ENCODE results near the gene SNAP47.

The SNAP47 gene

DNA sequence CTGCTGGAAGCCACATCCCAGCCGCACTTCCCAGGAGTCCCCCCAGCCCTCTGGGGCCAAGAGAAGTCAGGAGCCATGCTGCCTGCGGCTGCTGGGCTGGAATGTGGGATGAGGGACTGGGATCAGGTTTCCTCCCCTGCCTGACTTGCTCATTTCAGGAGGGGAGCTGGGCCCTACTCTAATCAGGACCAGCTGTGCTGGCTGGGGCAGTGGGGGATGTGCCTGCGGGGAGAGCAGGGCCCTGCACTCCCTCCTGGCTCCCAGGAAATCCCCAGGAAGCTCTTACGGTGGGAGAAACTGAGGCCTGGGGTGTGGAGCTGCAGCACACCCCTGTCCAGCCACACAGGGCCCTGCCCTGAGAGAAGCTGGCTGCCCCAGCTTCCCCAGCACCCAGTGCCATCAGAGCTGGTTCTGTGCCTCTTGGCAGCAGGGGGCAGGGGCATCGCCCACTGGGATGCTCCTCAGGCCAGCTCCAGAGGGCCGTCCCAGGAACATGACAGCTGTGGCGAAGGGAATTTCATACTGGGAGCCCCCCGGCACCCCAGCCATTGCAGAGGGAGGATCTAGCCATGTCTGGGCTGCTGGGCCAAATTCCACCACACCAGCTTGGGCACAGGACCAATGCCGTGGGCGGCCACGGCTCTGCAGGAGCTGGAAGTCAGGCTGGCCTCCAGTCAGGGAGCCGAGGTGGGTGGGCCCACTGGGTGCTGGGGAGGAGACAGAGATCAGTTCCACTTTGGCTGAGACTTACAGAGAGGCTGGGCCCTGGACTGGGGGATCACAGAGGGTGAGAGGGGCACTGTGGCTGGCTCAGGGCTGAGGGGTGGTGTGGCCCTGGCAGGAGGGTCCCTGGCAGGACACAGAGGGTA lies 58.9 kb downstream of the SNAP47 start:
- peak; percentile 90 for ATAC-seq
- TF ChIP-seq ZNF70 (CRISPR knock-in tag; IDR thresholded peaks at IDR 0.05) (no peak), SNAI2 (CRISPR knock-in tag; IDR thresholded peaks at IDR 0.05) (no peak), TCF4 (CRISPR knock-in tag; IDR thresholded peaks at IDR 0.05; ENCODE audit: borderline replicate concordance) (peak; percentile 85)
- TF ChIP-seq, protein P1, sequence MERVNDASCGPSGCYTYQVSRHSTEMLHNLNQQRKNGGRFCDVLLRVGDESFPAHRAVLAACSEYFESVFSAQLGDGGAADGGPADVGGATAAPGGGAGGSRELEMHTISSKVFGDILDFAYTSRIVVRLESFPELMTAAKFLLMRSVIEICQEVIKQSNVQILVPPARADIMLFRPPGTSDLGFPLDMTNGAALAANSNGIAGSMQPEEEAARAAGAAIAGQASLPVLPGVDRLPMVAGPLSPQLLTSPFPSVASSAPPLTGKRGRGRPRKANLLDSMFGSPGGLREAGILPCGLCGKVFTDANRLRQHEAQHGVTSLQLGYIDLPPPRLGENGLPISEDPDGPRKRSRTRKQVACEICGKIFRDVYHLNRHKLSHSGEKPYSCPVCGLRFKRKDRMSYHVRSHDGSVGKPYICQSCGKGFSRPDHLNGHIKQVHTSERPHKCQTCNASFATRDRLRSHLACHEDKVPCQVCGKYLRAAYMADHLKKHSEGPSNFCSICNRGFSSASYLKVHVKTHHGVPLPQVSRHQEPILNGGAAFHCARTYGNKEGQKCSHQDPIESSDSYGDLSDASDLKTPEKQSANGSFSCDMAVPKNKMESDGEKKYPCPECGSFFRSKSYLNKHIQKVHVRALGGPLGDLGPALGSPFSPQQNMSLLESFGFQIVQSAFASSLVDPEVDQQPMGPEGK (CRISPR knock-in tag; IDR thresholded peaks at IDR 0.05; ENCODE audit: borderline replicate concordance): no peak

GRCh38 chr1:227794817-227795192 lies 59.6 kb downstream of the SNAP47 start:
- peak; percentile 8; the same call in 2 of the 3 replicates for ATAC-seq
- TF ChIP-seq PPARA (CRISPR knock-in tag; IDR thresholded peaks at IDR 0.05; ENCODE audit: borderline replicate concordance): no peak
- TF ChIP-seq, protein P2, sequence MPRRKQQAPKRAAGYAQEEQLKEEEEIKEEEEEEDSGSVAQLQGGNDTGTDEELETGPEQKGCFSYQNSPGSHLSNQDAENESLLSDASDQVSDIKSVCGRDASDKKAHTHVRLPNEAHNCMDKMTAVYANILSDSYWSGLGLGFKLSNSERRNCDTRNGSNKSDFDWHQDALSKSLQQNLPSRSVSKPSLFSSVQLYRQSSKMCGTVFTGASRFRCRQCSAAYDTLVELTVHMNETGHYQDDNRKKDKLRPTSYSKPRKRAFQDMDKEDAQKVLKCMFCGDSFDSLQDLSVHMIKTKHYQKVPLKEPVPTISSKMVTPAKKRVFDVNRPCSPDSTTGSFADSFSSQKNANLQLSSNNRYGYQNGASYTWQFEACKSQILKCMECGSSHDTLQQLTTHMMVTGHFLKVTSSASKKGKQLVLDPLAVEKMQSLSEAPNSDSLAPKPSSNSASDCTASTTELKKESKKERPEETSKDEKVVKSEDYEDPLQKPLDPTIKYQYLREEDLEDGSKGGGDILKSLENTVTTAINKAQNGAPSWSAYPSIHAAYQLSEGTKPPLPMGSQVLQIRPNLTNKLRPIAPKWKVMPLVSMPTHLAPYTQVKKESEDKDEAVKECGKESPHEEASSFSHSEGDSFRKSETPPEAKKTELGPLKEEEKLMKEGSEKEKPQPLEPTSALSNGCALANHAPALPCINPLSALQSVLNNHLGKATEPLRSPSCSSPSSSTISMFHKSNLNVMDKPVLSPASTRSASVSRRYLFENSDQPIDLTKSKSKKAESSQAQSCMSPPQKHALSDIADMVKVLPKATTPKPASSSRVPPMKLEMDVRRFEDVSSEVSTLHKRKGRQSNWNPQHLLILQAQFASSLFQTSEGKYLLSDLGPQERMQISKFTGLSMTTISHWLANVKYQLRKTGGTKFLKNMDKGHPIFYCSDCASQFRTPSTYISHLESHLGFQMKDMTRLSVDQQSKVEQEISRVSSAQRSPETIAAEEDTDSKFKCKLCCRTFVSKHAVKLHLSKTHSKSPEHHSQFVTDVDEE (CRISPR knock-in tag; IDR thresholded peaks at IDR 0.05): no peak
- TF ChIP-seq ZFP3 (CRISPR knock-in tag; IDR thresholded peaks at IDR 0.05): no peak
- no peak for TF ChIP-seq CSDC2 (CRISPR knock-in tag; IDR thresholded peaks at IDR 0.05)
- no peak for TF ChIP-seq ISL1 (CRISPR knock-in tag; IDR thresholded peaks at IDR 0.05)

- TF ChIP-seq PPARA (CRISPR knock-in tag; IDR thresholded peaks at IDR 0.05; ENCODE audit: borderline replicate concordance) (no peak), CREB5 (CRISPR knock-in tag; IDR thresholded peaks at IDR 0.05; ENCODE audit: low read depth) (no peak), ZFP3 (CRISPR knock-in tag; IDR thresholded peaks at IDR 0.05) (no peak), BACH2 (CRISPR knock-in tag; IDR thresholded peaks at IDR 0.05; ENCODE audit: borderline replicate concordance) (no peak), ZNF8 (CRISPR knock-in tag; IDR thresholded peaks at IDR 0.05) (no peak), CSDC2 (CRISPR knock-in tag; IDR thresholded peaks at IDR 0.05) (no peak), ZNF70 (CRISPR knock-in tag; IDR thresholded peaks at IDR 0.05) (no peak), TOX (CRISPR knock-in tag; IDR thresholded peaks at IDR 0.05; ENCODE audit: borderline replicate concordance) (no peak)
- TF ChIP-seq, protein P2 (CRISPR knock-in tag; IDR thresholded peaks at IDR 0.05): no peak
- TF ChIP-seq, protein P3, sequence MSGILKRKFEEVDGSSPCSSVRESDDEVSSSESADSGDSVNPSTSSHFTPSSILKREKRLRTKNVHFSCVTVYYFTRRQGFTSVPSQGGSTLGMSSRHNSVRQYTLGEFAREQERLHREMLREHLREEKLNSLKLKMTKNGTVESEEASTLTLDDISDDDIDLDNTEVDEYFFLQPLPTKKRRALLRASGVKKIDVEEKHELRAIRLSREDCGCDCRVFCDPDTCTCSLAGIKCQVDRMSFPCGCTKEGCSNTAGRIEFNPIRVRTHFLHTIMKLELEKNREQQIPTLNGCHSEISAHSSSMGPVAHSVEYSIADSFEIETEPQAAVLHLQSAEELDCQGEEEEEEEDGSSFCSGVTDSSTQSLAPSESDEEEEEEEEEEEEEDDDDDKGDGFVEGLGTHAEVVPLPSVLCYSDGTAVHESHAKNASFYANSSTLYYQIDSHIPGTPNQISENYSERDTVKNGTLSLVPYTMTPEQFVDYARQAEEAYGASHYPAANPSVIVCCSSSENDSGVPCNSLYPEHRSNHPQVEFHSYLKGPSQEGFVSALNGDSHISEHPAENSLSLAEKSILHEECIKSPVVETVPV (CRISPR knock-in tag; IDR thresholded peaks at IDR 0.05): no peak
- no peak for ATAC-seq
Measured at GRCh38 chr1:227795732-227796131, 60.5 kb downstream of the SNAP47 start.

DNA sequence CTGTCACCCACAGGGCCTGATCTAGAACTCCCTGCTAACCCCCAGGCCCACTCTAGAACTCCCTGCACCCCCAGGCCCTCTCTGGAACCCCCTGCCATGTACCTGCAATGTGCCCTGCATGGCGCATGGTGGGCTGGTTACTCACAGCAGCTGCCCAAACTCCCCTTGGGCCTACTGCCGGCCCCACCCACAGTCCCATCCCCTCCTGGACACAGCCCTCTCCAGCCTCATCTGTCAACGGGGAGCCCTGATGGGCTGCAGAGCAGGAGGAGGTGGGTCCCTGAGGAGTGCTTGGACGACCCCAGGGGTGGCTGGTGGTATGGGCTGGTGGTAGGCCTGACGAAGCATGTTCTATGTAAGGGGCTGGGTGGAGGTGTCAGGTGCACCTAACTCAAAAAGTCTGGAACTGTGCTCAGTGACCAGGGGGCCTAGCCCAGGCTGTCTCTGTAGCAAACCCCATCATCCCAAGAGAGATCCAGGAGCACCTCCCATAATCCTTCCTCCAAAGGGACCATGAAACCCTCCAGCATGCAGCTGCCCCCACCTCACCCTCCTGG lies 61.2 kb downstream of the SNAP47 start:
- TF ChIP-seq ZNF8 (CRISPR knock-in tag; IDR thresholded peaks at IDR 0.05) (no peak), ZC3H10 (CRISPR knock-in tag; IDR thresholded peaks at IDR 0.05) (no peak), CREB5 (CRISPR knock-in tag; IDR thresholded peaks at IDR 0.05; ENCODE audit: low read depth) (no peak), RARB (CRISPR knock-in tag; IDR thresholded peaks at IDR 0.05) (no peak), ZNF565 (CRISPR knock-in tag; conservative IDR thresholded peaks at IDR 0.05; ENCODE audit: low read depth) (no peak), BACH2 (CRISPR knock-in tag; IDR thresholded peaks at IDR 0.05; ENCODE audit: borderline replicate concordance) (no peak), ZFP30 (CRISPR knock-in tag; IDR thresholded peaks at IDR 0.05) (no peak), ZFP3 (CRISPR knock-in tag; IDR thresholded peaks at IDR 0.05) (no peak), ESRRG (CRISPR knock-in tag; IDR thresholded peaks at IDR 0.05) (no peak)
- TF ChIP-seq, protein P1 (CRISPR knock-in tag; IDR thresholded peaks at IDR 0.05; ENCODE audit: borderline replicate concordance): no peak
- no peak for ATAC-seq

Data from SK-N-SH treated with all-trans-retinoic acid at 6 μM for 48 hours (cell line).